Endothelial cell of umbilical vein (primary cell): Measurements from ENCODE around the gene LRIT2. TPM values are rescaled to one million over a fixed set of nuclear protein-coding genes. Genes with fewer than 3 reads are reported as not detected.

Experiments used
- BruUV-seq: library from RNA; stranded (reverse); fragments of 400-500 nt; replicated peaks from 2 replicates; lab custom pipeline; 2021; lab: Mats Ljungman, UMichigan
- CTCF ChIA-PET: fragments of 300-600, 350-600 bp; sonication (Branson Sonifier 250); formaldehyde crosslinking; loops from one replicate; lab custom pipeline; 2021; ENCODE audit warnings: antibody characterized with exemption, inconsistent platforms; lab: Charles Lee
- POLR2A ChIA-PET: fragments of 300-600, 350-600 bp; sonication (Branson Sonifier 250); formaldehyde crosslinking; loops from one replicate; lab custom pipeline; 2021; ENCODE audit warnings: antibody characterized with exemption, inconsistent platforms; lab: Charles Lee
- DNase-seq: peaks from one replicate; pipeline ENCODE4 v3.0.0-alpha.2; 2011; ENCODE audit warnings: low read depth, low spot score
- FAIRE-seq: peaks from 2 replicates; lab custom pipeline; 2011; peaks lifted over from hg19 to GRCh38; lab: Jason Lieb, UNC
- H2AFZ ChIP-seq: 2 replicates; pipeline ENCODE4 v1.6.0; 2012; ENCODE audit warnings: low read depth, low read length, control low read depth, inconsistent platforms
- H3K27ac ChIP-seq: 2 replicates; pipeline ENCODE4 v1.5.1; 2011; ENCODE audit warnings: low read depth, mild to moderate bottlenecking, control low read depth, low read length, moderate library complexity; ENCODE audit not compliant: insufficient read depth
- H3K27me3 ChIP-seq, 2 experiments: 2 replicates each; pipeline versions ENCODE4 v1.6.0 to v1.6.1; 2011; ENCODE audit warnings: low read length in 2 of 2, mixed read lengths in 1 of 2; ENCODE audit not compliant: control insufficient read depth in 2 of 2, insufficient read depth in 2 of 2
- H3K36me3 ChIP-seq, 2 experiments: 2 replicates in 1 of 2; 3 replicates in 1 of 2; pipeline ENCODE4 v1.5.1; 2011; ENCODE audit warnings: low read length in 2 of 2, mild to moderate bottlenecking in 1 of 2, moderate library complexity in 1 of 2; ENCODE audit not compliant: control insufficient read depth in 2 of 2, insufficient read depth in 2 of 2; ENCODE audit errors: extremely low read depth in 1 of 2
- H3K4me1 ChIP-seq: 3 replicates; pipeline ENCODE4 v1.5.1; 2011; ENCODE audit warnings: mild to moderate bottlenecking, low read length; ENCODE audit not compliant: control insufficient read depth, insufficient read depth; ENCODE audit errors: extremely low read depth
- H3K4me2 ChIP-seq: 2 replicates; pipeline ENCODE4 v1.6.1; 2011; ENCODE audit warnings: low read length, control low read depth, mixed read lengths; ENCODE audit not compliant: insufficient read depth
- H3K4me3 ChIP-seq, 3 experiments: fragments of 200-600 bp in 1 of 3; sonication (generic), shearing (Covaris generic) in 1 of 3; replicated peaks in 1 of 3; 2 replicates each; pipeline ENCODE4 v1.5.1; 2011 to 2016; ENCODE audit warnings: control low read depth in 3 of 3, low read length in 3 of 3, mild to moderate bottlenecking in 2 of 3, inconsistent platforms in 1 of 3, low read depth in 1 of 3, moderate library complexity in 1 of 3; ENCODE audit not compliant: insufficient read depth in 1 of 3
- H3K79me2 ChIP-seq: 2 replicates; pipeline ENCODE4 v1.6.0; 2012; ENCODE audit warnings: low read length, inconsistent platforms; ENCODE audit not compliant: control insufficient read depth, insufficient read depth
- H3K9ac ChIP-seq: replicated peaks from 2 replicates; pipeline ENCODE3; 2011; ENCODE audit warnings: low read length, control low read depth; ENCODE audit not compliant: insufficient read depth; ENCODE audit errors: extremely low read depth
- H3K9me1 ChIP-seq: replicated peaks from 3 replicates; pipeline ENCODE4 v1.6.0; 2011; ENCODE audit warnings: mild to moderate bottlenecking, low read length; ENCODE audit not compliant: control insufficient read depth, insufficient read depth; ENCODE audit errors: extremely low read depth
- H3K9me3 ChIP-seq: replicated peaks from 2 replicates; pipeline ENCODE4 v1.5.1; 2012; ENCODE audit warnings: low read length, inconsistent platforms; ENCODE audit not compliant: control insufficient read depth, insufficient read depth
- H4K20me1 ChIP-seq: replicated peaks from 2 replicates; pipeline ENCODE3; 2011; ENCODE audit warnings: mild to moderate bottlenecking, low read length; ENCODE audit not compliant: control insufficient read depth, insufficient read depth; ENCODE audit errors: extremely low read depth
- EZH2 ChIP-seq: IDR thresholded peaks from 2 replicates; pipeline ENCODE4 v1.6.1; 2012; ENCODE audit warnings: borderline replicate concordance, low read depth, mild to moderate bottlenecking, moderate library complexity, low read length, inconsistent platforms; ENCODE audit not compliant: severe bottlenecking
- FOS ChIP-seq: IDR thresholded peaks from 2 replicates; pipeline ENCODE4 v1.6.1; 2011; ENCODE audit warnings: mild to moderate bottlenecking, low read length, moderate library complexity, borderline replicate concordance; ENCODE audit not compliant: insufficient read depth
- GATA2 ChIP-seq: IDR thresholded peaks from 2 replicates; pipeline ENCODE4 v1.7.0; 2011; ENCODE audit warnings: low read depth, mild to moderate bottlenecking, moderate library complexity, mixed read lengths, low read length; ENCODE audit not compliant: insufficient read length, insufficient read depth
- JUN ChIP-seq: IDR thresholded peaks from 2 replicates; pipeline ENCODE4 v1.6.1; 2011; ENCODE audit warnings: borderline replicate concordance, low read depth; ENCODE audit not compliant: insufficient read length, insufficient read depth
- MYC ChIP-seq: IDR thresholded peaks from one replicate; pipeline ENCODE4 v1.6.1; 2011; ENCODE audit warnings: mild to moderate bottlenecking, low read depth, low read length
- POLR2A ChIP-seq: IDR thresholded peaks from 2 replicates; pipeline ENCODE4 v1.6.1; 2012; ENCODE audit warnings: low read depth, mild to moderate bottlenecking, control low read depth, low read length
- POLR2AphosphoS5 ChIP-seq: IDR thresholded peaks from 2 replicates; pipeline ENCODE4 v1.6.1; 2012; ENCODE audit warnings: low read depth, mild to moderate bottlenecking, control low read depth, low read length, moderate library complexity; ENCODE audit not compliant: insufficient read depth
- dilution Hi-C: fragments of 300-500 bp; cut with MboI; formaldehyde crosslinking; loops from one replicate; pipeline ENCODE4 v1.15.0; 2019; ENCODE audit warnings: low sequenced_read_pairs; ENCODE audit not compliant: extremely low pct_ligation_motif_present
- intact Hi-C: fragments of 100-400 bp; cut with micrococcal nuclease; formaldehyde crosslinking; loops from one replicate; pipeline ENCODE4 v1.10.0; 2022
- polyA plus RNA-seq, 4 experiments: library from polyadenylated mRNA; depleted of rRNA in 3 of 4; stranded (reverse) in 3 of 4; unstranded in 1 of 4; fragments of >200 nt; gene quantifications; 2 replicates each; pipeline versions ENCODE4 v1.2.1 to v1.2.3, GENCODE V29; 2011 to 2012; ENCODE audit warnings: missing spikeins in 1 of 4
- total RNA-seq: library from RNA; stranded (reverse); gene quantifications from 2 replicates; pipeline ENCODE4 v1.2.3, GENCODE V29; 2021
- TF ChIP-seq, protein P1 (sequence below): IDR thresholded peaks from 2 replicates; pipeline ENCODE4 v1.6.1; 2011; ENCODE audit not compliant: insufficient read depth, insufficient read length
- TF ChIP-seq, protein P2 (sequence below), 2 donors: IDR thresholded peaks; 1 replicate in 1 of 2; 2 replicates in 1 of 2; pipeline ENCODE4 v1.5.1; 2011; ENCODE audit warnings: low read length in 2 of 2, mild to moderate bottlenecking in 2 of 2, moderate library complexity in 2 of 2, control low read depth in 1 of 2, inconsistent platforms in 1 of 2, low read depth in 1 of 2; ENCODE audit not compliant: insufficient read depth in 1 of 2; ENCODE audit errors: extremely low read depth in 1 of 2

The LRIT2 gene
- total and polyA plus RNA-seq, 2 donors (not counting 3 experiments of a cell fraction or from before 2014, with no cell fraction given): not detected

- H3K9me3 ChIP-seq: no peaks in the 10 kb centered on the region
- DNase-seq (no peak), FAIRE-seq (no peak)
- no peaks in the 10 kb centered on the region for H3K79me2 ChIP-seq
- H3K9ac ChIP-seq: no peak overlapping the region
- no TSS peak for BruUV-seq
- dilution Hi-C loops (no loop called here), intact Hi-C loops (no loop called here)
- no peaks in the 10 kb centered on the region for H4K20me1 ChIP-seq
- CTCF ChIA-PET: no interaction called here
- no peak overlapping the region for H3K4me3 ChIP-seq
- no peaks in the 10 kb centered on the region for H3K4me1 ChIP-seq
- H3K36me3 ChIP-seq: no peaks in the 10 kb centered on the region
- TF ChIP-seq POLR2A (no peak), POLR2AphosphoS5 (no peak), GATA2 (no peak), MYC (no peak), JUN (no peak), EZH2 (no peak), FOS (no peak)
- TF ChIP-seq, protein P1, sequence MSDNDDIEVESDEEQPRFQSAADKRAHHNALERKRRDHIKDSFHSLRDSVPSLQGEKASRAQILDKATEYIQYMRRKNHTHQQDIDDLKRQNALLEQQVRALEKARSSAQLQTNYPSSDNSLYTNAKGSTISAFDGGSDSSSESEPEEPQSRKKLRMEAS: no peak
- TF ChIP-seq, protein P2, sequence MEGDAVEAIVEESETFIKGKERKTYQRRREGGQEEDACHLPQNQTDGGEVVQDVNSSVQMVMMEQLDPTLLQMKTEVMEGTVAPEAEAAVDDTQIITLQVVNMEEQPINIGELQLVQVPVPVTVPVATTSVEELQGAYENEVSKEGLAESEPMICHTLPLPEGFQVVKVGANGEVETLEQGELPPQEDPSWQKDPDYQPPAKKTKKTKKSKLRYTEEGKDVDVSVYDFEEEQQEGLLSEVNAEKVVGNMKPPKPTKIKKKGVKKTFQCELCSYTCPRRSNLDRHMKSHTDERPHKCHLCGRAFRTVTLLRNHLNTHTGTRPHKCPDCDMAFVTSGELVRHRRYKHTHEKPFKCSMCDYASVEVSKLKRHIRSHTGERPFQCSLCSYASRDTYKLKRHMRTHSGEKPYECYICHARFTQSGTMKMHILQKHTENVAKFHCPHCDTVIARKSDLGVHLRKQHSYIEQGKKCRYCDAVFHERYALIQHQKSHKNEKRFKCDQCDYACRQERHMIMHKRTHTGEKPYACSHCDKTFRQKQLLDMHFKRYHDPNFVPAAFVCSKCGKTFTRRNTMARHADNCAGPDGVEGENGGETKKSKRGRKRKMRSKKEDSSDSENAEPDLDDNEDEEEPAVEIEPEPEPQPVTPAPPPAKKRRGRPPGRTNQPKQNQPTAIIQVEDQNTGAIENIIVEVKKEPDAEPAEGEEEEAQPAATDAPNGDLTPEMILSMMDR (IDR thresholded peaks at IDR 0.05; ENCODE audit: extremely low read depth in 1 of 2, insufficient read depth in 1 of 2, low read depth in 1 of 2, low read length in 2 of 2): no peak
- no peaks in the 10 kb centered on the region for H3K9me1 ChIP-seq
- no peaks in the 10 kb centered on the region for H3K27me3 ChIP-seq
- POLR2A ChIA-PET: no interaction called here
- H3K4me2 ChIP-seq: no peak overlapping the region
- H3K27ac ChIP-seq: no peak overlapping the region
- H2AFZ ChIP-seq: no peak overlapping the region
Measured at GRCh38 chr10:84177541-84178141, 47.7 kb downstream of the LRIT2 start.
